Measurements from ENCODE around the gene CD180. TPM values are rescaled to one million over a fixed set of nuclear protein-coding genes. Genes with fewer than 3 reads are reported as not detected.
A peak's percentile ranks its signal among the peaks of the same experiment; 100 is the strongest.

Gene CD180
- total and polyA plus RNA-seq, 9 donors = 0.66 to 1.7 (median 0.88) TPM

DNA sequence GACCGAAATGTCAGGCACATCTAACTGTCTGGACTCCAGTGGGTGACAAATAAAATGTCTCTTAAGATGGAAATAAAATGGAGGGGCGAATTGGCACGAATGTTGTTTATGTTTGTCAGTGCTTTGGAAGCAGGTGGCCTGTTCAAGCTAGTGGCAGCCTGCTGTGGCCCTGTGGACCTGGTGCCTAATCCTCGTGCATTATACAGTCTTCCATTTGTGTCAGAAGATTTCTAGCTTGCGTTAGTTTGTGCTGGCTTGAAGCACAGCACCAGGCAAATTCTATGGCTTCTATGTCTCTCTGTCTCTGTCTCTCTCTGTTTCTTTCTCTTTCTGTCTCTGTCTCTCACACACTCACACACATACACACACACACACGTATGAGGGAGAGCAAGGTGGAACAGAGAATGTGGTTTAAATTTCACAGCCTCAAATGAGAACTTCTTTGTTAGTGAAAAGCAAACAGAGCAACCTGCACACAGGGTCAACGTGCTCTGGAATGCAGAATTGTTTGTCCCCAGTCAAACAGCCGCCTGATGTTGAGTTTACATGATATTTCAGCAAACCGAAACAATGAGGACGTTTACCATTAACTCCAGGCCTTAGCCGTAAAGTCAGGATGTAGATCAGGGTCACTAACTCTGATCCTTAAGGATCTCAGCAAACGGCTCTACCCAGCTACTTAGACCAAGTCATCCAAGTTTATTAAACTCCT lies 39.0 kb upstream of the CD180 start:
- DNase-seq = no peak
- H3K27ac ChIP-seq (ENCODE audit: low read length) = no peak overlapping the region
- H3K4me1 ChIP-seq (ENCODE audit: control insufficient read depth, insufficient read depth, low read length) = peaks cover 10% of the 10 kb centered on the region
- no peaks in the 10 kb centered on the region for H3K27me3 ChIP-seq (ENCODE audit: control insufficient read depth, insufficient read depth, low read length)
- H3K4me3 ChIP-seq (ENCODE audit: low read length) = no peak overlapping the region
- WGBS (ENCODE audit: insufficient coverage) = 84% methylated on average over 9 of the region's 12 CpGs
- H3K9me3 ChIP-seq (replicated peaks; ENCODE audit: control insufficient read depth, low read depth, low read length) = no peaks in the 10 kb centered on the region
- H3K36me3 ChIP-seq (ENCODE audit: control insufficient read depth, insufficient read depth, low read length) = no peaks in the 10 kb centered on the region

DNA sequence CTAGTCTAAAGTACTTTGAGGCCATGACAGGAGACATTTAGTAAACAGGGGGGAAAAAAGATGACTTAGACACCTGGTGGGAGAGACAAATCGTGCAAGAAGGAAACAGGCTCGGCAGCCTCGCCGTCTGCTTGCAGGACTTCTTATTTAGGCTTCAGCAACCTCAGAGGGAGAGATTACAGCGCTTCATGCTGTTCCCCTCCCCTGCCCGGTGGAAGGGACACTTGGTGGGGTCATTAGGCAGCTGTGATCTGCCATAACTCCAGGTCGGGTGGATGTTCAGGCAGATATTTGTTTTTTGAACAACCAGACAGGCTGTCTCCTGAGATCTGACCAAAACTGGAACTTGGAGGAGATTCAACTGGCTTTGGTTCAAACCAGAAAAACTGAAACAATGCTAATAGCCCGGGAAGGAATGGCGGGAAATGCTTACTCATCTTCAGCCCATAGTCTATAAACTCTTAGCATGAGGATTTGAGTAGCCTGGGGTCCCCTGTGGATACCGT lies 38.1 kb upstream of the CD180 start:
- 18% methylated on average over 7 of the region's 10 CpGs for WGBS (ENCODE audit: insufficient coverage)
- Histone ChIP-seq H3K4me3 (ENCODE audit: low read length) (peak overlapping the region; percentile 15), H3K36me3 (ENCODE audit: control insufficient read depth, insufficient read depth, low read length) (no peaks in the 10 kb centered on the region), H3K27ac (ENCODE audit: low read length) (peak overlapping the region; percentile 48), H3K27me3 (ENCODE audit: control insufficient read depth, insufficient read depth, low read length) (no peaks in the 10 kb centered on the region), H3K4me1 (ENCODE audit: control insufficient read depth, insufficient read depth, low read length) (peaks cover 10% of the 10 kb centered on the region), H3K9me3 (replicated peaks; ENCODE audit: control insufficient read depth, low read depth, low read length) (no peaks in the 10 kb centered on the region)
- peak; percentile 85 for DNase-seq

DNA sequence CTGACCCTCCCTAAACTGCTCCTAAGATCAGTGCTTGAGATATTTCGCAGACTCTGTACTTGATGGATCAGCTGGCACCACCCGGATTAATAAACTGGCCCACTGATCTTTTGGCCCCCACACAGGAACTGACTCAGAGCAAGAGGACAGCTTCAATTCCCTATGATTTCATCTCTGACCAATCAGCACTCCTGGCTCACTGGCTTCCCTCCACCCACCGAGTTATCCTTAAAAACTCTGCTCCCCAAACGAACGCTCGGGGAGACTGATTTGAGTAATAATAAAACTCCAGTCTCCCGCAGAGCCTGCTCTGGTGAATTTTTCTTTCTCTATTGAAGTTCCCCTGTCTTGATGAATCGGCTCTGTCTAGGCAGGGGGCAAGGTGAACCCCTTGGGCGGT lies 36.5 kb upstream of the CD180 start:
- Histone ChIP-seq H3K27ac (ENCODE audit: low read length) (no peak overlapping the region), H3K4me1 (ENCODE audit: control insufficient read depth, insufficient read depth, low read length) (peaks cover 10% of the 10 kb centered on the region), H3K27me3 (ENCODE audit: control insufficient read depth, insufficient read depth, low read length) (no peaks in the 10 kb centered on the region), H3K4me3 (ENCODE audit: low read length) (no peak overlapping the region), H3K9me3 (replicated peaks; ENCODE audit: control insufficient read depth, low read depth, low read length) (no peaks in the 10 kb centered on the region), H3K36me3 (ENCODE audit: control insufficient read depth, insufficient read depth, low read length) (no peaks in the 10 kb centered on the region)
- DNase-seq = no peak
- WGBS (ENCODE audit: insufficient coverage) = 41% methylated on average over 6 of the region's 9 CpGs

DNA sequence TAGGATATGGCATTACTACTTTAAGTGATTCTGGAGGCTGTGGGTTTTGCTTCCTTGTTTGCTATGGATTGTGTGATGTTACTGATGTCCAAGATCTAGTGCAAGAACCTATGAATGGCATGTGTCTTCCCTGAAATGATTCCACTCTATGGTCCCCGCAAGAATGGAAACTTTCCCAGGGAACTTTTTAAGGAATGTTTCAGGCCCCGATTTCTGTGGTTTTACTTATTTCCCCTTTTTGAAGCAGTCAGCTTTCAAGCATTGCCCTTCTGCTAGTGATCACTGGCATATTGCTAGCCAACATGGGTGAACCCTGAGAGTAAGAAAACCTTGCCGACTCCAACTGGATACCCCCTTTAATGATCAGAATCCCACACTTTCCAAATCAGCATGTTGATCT lies 26.6 kb upstream of the CD180 start:
- no peaks in the 10 kb centered on the region for H3K9me3 ChIP-seq (replicated peaks; ENCODE audit: control insufficient read depth, low read depth, low read length)
- no peak overlapping the region for H3K4me3 ChIP-seq (ENCODE audit: low read length)
- WGBS (ENCODE audit: insufficient coverage) = no CpG with 5 or more reads among the region's 3 CpGs
- peaks cover 3% of the 10 kb centered on the region for H3K4me1 ChIP-seq (ENCODE audit: control insufficient read depth, insufficient read depth, low read length)
- no peaks in the 10 kb centered on the region for H3K36me3 ChIP-seq (ENCODE audit: control insufficient read depth, insufficient read depth, low read length)
- H3K27me3 ChIP-seq (ENCODE audit: control insufficient read depth, insufficient read depth, low read length) = no peaks in the 10 kb centered on the region
- DNase-seq = no peak
- no peak overlapping the region for H3K27ac ChIP-seq (ENCODE audit: low read length)

DNA sequence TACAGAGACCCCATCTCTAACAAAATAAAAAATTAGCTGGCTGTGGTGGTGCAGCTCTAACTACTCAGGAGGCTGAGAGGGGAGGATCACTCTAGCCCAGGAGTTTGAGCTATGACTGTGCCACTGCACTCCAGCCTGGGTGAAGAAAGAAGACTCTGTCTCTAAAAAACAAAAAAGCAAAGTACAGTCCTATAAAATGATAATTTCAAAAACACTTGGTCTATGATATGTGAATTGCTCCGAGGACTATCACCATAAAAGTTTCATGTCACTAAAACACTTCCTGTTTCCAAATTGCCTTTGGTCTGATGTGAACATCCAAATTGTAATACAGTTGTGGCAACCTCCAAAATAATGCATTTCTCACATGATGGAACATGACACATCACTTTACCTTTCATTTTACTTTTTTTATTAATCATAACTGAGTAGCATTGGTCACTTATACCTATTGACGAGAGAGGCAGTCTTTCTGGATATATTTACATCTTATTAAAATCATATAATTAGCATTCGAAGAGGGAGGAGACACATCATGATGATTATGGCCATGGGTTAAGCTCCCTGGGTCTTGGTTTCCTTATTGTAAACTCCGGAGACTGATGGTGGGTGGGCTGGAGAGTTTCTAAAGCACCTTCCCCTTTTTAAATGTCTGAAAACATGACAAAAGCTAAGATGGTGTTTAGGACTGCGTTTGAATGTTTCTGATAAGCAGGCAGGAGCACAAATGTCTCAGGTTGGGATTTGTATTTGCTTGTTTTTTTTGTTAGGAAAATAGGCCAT lies 25.8 kb upstream of the CD180 start:
- no peaks in the 10 kb centered on the region for H3K36me3 ChIP-seq (ENCODE audit: control insufficient read depth, insufficient read depth, low read length)
- H3K27ac ChIP-seq (ENCODE audit: low read length) = no peak overlapping the region
- H3K27me3 ChIP-seq (ENCODE audit: control insufficient read depth, insufficient read depth, low read length) = no peaks in the 10 kb centered on the region
- no peak overlapping the region for H3K4me3 ChIP-seq (ENCODE audit: low read length)
- H3K9me3 ChIP-seq (replicated peaks; ENCODE audit: control insufficient read depth, low read depth, low read length) = no peaks in the 10 kb centered on the region
- H3K4me1 ChIP-seq (ENCODE audit: control insufficient read depth, insufficient read depth, low read length) = peaks cover 3% of the 10 kb centered on the region
- no peak for DNase-seq
- 60% methylated on average over 1 of the region's 5 CpGs for WGBS (ENCODE audit: insufficient coverage)

DNA sequence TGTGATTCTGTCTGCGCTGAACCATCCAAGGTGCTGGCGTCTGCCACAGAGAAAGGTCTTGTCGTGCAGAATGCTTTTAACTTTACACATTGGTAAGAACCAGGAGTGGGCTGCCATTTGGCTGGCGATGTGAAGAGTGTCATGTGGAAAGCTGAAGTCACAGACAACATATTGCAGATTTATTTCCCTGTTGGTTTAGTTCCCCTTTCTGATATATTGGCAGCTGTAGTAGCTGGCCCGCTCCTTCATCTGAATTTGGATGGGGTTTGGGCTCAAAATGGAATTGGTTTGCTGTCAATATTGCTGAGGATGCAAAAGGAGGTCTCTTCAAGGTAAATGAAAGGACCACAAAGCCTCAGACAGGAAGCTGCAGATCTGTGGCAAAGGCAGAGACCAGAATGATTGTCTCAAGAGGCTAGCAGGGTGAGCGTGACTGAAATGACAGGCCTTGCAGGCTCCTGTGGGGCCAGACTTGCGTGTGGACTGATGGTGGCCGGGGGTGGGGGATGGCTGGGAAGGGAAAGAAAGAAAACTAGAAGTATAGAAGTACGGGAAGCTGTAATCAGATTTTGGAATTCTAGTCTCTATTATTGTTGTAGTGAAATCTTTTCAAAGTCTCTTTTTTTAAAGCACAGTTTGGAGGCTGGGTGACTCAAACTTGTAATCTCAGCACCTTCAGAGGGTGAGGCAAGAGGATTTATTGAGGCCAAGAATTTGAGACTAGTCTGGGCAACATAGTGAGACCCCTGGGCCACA lies 25.1 kb upstream of the CD180 start:
- Histone ChIP-seq H3K27me3 (ENCODE audit: control insufficient read depth, insufficient read depth, low read length) (no peaks in the 10 kb centered on the region), H3K36me3 (ENCODE audit: control insufficient read depth, insufficient read depth, low read length) (no peaks in the 10 kb centered on the region), H3K27ac (ENCODE audit: low read length) (no peak overlapping the region), H3K9me3 (replicated peaks; ENCODE audit: control insufficient read depth, low read depth, low read length) (no peaks in the 10 kb centered on the region), H3K4me3 (ENCODE audit: low read length) (no peak overlapping the region), H3K4me1 (ENCODE audit: control insufficient read depth, insufficient read depth, low read length) (peaks cover 3% of the 10 kb centered on the region)
- 61% methylated on average over 5 of the region's 9 CpGs for WGBS (ENCODE audit: insufficient coverage)
- DNase-seq = peak; percentile 39

DNA sequence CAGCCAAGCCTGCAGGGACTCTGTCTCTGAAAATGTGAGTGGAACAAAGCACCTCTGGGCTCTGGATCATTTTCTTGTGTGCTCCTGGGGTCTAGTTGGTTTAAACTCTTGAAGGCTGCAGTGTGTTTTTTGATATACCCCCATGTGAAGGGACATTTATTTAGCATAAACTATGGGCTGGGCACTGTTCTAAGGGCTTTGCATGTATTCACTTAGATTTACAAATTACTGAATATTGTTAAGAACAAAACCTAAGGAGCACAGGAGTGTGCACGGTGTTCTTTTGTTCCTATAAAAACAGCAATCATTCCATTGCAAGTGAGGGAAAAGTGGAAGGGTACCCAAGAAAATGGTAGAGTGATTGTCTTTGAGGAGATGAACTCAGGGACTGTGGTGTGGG lies 20.0 kb upstream of the CD180 start:
- no peak overlapping the region for H3K4me3 ChIP-seq (ENCODE audit: low read length)
- H3K4me1 ChIP-seq (ENCODE audit: control insufficient read depth, insufficient read depth, low read length) = peaks cover 18% of the 10 kb centered on the region
- no peaks in the 10 kb centered on the region for H3K36me3 ChIP-seq (ENCODE audit: control insufficient read depth, insufficient read depth, low read length)
- no peak for DNase-seq
- no peak overlapping the region for H3K27ac ChIP-seq (ENCODE audit: low read length)
- WGBS (ENCODE audit: insufficient coverage) = no CpG with 5 or more reads among the region's 1 CpG
- H3K27me3 ChIP-seq (ENCODE audit: control insufficient read depth, insufficient read depth, low read length) = no peaks in the 10 kb centered on the region
- no peaks in the 10 kb centered on the region for H3K9me3 ChIP-seq (replicated peaks; ENCODE audit: control insufficient read depth, low read depth, low read length)

DNA sequence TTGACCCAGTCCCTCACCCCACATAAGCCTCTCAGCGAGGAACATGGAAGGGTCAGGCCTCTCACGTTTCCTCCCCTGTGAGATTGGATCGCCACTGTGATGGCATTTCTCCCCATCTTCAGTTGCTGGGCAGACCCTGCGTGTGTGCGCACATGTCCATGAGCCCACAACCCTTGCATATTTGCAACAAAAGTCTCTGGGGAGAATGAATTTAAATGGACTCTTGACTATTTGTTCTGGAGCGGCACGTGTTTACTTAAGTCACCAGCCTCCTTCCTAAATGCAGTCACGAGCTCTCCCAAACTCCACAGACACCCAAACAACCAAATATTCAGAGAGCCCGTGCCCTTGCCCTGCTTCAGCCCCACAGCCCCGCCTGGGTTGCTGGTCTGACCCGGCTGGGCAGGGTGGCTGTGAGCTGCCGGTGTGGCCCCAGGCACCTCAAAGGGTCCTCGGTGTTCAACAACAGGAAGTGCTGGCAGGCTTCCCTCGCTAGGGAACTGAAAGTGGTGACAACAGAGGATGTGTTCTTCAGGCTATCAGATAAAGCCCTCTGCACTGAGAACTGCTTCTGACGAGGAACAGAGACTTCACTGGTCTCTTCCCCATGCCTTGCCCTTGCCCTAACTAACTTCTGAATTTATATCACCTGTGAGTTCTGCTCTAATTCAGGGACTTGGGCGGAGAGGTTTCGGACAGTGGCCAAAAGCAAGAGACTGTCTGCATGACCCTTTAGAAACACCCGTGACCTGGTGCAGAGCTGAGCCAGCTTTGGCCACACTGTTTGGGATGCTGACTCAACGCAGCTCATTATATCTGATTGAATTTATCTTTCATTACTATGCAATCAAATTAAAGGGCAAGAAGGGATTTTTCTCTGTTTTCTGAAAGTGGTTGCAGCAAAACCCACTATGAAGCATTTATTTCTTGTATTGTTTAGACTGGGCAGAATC lies 19.2 kb upstream of the CD180 start:
- Histone ChIP-seq H3K9me3 (replicated peaks; ENCODE audit: control insufficient read depth, low read depth, low read length) (no peaks in the 10 kb centered on the region), H3K27me3 (ENCODE audit: control insufficient read depth, insufficient read depth, low read length) (no peaks in the 10 kb centered on the region), H3K4me1 (ENCODE audit: control insufficient read depth, insufficient read depth, low read length) (peaks cover 18% of the 10 kb centered on the region), H3K4me3 (ENCODE audit: low read length) (no peak overlapping the region), H3K27ac (ENCODE audit: low read length) (peak overlapping the region; percentile 15), H3K36me3 (ENCODE audit: control insufficient read depth, insufficient read depth, low read length) (no peaks in the 10 kb centered on the region)
- DNase-seq = peak; percentile 85
- 40% methylated on average over 11 of the region's 19 CpGs for WGBS (ENCODE audit: insufficient coverage)

DNA sequence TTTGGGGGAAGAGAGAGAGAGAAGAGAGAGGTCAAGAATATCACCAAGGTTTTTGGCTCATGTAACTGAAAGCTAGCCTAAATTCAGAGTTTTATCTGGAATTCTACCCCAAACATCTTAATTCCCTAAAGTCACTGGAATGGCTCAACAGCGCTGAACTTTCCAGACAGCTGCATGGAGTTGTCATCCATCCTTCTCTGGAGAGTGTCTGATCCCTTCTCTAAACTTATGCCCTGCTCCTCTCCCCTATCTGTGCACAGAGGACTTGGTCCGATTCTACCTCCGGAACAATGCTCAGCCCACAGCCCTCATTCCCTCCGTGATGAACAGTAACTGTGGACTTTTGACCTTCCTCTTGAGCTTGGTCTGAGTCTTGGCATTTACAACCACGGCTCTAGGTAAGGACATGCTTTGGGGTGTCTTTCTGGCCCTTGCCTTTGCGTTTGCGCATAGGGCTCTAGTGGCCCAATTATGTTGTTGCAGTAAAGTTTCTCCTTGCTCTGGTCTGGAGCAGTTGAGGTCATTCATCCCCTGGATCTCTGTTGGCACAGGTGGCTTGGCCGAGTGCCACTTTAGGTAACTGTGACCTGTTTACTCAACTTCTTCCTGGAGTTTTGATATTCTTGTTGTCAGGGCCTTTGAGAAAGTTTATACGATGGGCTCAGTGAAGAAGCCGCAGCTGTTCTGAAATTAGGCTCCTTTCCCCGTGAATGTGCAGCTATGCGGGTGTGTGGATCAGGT lies 18.3 kb upstream of the CD180 start:
- H3K36me3 ChIP-seq (ENCODE audit: control insufficient read depth, insufficient read depth, low read length) = no peaks in the 10 kb centered on the region
- WGBS (ENCODE audit: insufficient coverage) = 39% methylated on average over 10 of the region's 12 CpGs
- H3K27ac ChIP-seq (ENCODE audit: low read length) = peak overlapping the region; percentile 15
- H3K4me3 ChIP-seq (ENCODE audit: low read length) = no peak overlapping the region
- DNase-seq = peak; percentile 33
- H3K27me3 ChIP-seq (ENCODE audit: control insufficient read depth, insufficient read depth, low read length) = no peaks in the 10 kb centered on the region
- no peaks in the 10 kb centered on the region for H3K9me3 ChIP-seq (replicated peaks; ENCODE audit: control insufficient read depth, low read depth, low read length)
- H3K4me1 ChIP-seq (ENCODE audit: control insufficient read depth, insufficient read depth, low read length) = peaks cover 18% of the 10 kb centered on the region
